SH-SY5Y (cell line): ENCODE results near the gene ADAMTSL3.

Experiments used
- GATA2 ChIP-seq: IDR thresholded peaks from 2 replicates; pipeline ENCODE4 v1.6.1; 2011; ENCODE audit warnings: mild to moderate bottlenecking, low read depth, low read length
- GATA3 ChIP-seq: IDR thresholded peaks from 2 replicates; pipeline ENCODE4 v1.6.1; 2011; ENCODE audit warnings: low read depth, mild to moderate bottlenecking, low read length, moderate library complexity

Gene ADAMTSL3

DNA sequence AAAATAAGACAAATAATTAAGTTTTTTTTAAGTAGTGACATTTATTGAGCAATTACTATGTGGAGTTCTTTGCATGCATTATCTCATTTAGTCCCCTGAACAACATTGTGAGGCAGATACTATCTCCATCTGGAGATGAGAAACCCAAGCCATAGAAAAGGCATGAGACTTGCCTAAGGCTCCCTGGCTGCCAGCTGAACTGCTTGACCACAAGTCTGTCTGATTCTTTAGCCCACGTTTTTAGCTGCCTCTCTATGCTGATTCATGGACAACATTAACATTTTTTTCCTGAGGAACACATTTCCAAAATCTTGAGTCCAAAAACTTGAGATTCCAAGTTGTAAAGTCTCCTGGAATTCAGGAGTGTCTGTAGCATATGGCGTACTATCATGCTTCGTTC, 318.1 kb downstream of the ADAMTSL3 start:
- TF ChIP-seq GATA3 (no peak), GATA2 (no peak)

- TF ChIP-seq GATA3 (no peak), GATA2 (no peak)
Measured at GRCh38 chr15:83973816-83974215, 319.9 kb downstream of the ADAMTSL3 start.

- TF ChIP-seq GATA3 (no peak), GATA2 (no peak)
Measured at GRCh38 chr15:83977992-83978391, 324.1 kb downstream of the ADAMTSL3 start.

- TF ChIP-seq GATA2 (no peak), GATA3 (no peak)
Measured at GRCh38 chr15:83978588-83978987, 324.7 kb downstream of the ADAMTSL3 start.

DNA sequence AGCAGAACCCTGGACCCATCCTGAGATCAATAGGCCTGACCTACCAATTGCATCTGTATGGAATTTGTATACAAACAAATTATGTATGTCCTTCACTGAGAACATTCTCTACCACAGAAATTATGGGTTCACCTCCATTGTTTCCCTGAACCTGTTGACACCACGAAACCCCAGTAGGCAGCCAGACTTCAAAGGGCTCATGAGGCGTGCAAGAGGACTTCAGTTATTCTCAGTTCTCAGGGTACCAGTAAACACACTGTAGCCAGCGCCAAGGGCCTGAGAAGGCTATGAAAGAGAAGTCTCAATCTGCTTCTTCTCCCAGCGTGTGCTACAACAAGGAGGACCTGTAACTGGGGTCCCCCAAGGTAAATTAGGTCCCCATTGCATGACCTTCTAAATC, 326.7 kb downstream of the ADAMTSL3 start:
- TF ChIP-seq GATA2 (no peak), GATA3 (no peak)

DNA sequence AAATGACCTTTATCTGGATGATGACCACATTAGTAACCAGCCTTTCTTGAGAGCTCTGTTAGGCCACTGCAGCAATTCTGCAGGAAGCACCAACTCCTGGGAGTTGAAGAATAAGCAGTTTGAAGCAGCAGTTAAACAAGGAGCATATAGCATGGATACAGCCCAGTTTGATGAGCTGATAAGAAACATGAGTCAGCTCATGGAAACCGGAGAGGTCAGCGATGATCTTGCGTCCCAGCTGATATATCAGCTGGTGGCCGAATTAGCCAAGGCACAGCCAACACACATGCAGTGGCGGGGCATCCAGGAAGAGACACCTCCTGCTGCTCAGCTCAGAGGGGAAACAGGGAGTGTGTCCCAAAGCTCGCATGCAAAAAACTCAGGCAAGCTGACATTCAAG, 328.8 kb downstream of the ADAMTSL3 start:
- TF ChIP-seq GATA2: no peak
- no peak for TF ChIP-seq GATA3

GRCh38 chr15:83983634-83984458, 329.9 kb downstream of the ADAMTSL3 start:
- TF ChIP-seq GATA3 (no peak), GATA2 (no peak)

DNA sequence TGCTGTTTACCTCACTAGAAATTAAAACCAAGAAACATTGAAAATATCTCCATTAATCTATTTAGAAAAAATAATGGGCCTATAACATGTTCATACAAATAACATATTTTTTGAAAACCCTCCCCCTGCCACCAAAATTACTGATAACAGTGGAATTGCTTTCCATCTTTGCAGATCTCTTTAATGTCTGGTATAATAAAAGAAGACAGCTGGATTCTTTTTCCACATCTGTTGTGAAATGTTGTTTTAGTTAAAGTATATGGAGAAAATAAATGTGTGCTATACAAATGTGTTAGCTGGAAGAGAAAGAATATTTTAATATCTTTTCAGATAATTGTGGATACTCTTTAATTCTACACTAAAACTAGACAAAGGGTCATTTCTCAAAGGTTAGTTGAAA, 330.7 kb downstream of the ADAMTSL3 start:
- TF ChIP-seq GATA2 (no peak), GATA3 (no peak)

DNA sequence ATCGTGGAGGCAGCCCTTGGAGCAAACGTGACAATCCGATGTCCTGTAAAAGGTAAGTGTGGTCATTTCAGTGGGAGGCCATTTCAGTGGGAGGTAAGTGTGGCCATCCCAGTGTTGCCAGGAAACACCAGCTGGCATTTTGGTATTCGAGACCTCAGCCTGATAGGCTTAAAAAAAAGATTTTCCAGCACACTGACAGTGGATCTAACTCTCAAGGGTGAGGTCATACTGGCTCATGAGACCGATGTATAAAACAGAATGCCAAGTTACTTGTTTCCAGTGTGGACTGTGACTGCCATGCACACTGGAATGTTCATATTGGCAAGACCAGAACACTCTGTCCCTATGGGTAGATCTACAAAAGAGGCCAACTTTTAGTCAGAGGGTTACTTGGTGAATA, 337.2 kb downstream of the ADAMTSL3 start:
- no peak for TF ChIP-seq GATA2
- TF ChIP-seq GATA3: no peak

DNA sequence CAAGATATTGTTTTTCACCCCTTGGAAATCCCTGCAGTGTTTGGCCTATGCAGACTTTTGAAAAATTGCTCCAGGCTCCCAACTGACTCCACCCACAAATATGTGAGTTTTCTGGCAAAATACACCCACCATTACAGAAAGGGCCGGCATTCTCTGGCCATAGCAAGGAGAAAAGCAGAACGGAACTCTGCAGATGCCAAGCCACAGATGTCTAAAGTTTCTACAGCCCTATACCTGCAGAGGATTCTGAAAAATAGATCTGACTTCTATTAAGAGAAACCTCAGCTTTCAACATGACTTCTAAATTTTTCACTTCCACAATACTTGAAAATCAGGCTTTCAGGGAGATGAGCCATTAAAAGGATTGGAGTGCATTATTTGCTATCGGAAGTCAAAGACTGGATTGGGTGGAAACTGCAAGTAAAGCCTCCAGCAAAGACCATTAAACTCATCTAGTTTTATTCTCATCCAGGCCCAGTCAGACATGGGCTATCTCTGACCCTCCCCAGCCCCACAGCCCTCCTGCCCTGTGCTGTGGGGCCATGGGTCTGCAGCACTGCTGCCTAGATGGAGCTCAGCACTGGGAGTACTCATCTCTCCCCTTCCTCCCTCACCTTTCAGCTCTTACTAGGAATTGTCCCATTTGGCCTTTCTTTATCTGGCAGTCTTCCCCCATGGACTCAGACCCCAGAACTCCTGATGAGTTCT, 338.6 kb downstream of the ADAMTSL3 start:
- TF ChIP-seq GATA2: no peak
- TF ChIP-seq GATA3: no peak

- no peak for TF ChIP-seq GATA3
- TF ChIP-seq GATA2: no peak
Measured at GRCh38 chr15:83993591-83993990, 339.7 kb downstream of the ADAMTSL3 start.

DNA sequence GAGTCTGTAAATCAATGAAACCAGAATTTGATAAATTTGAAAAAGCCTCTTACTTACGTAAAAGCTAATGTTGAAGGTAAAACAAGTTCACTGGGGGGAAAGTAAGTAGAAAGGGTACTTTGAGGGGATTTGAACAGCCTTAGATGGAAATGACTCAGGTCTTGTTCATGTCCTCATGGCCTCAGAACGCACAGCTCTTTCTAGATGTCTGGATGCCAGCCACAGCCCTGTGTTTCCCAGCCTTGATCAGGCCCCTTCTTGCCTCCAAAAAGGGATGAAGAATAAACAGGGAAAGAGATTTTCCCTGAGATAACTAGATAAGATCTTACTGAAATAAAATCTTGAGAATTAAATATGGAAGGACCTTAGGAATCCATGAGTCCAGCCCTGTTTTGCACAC, 344.6 kb downstream of the ADAMTSL3 start:
- no peak for TF ChIP-seq GATA2
- no peak for TF ChIP-seq GATA3

GRCh38 chr15:83999396-84000135, 345.6 kb downstream of the ADAMTSL3 start:
- no peak for TF ChIP-seq GATA2
- no peak for TF ChIP-seq GATA3

DNA sequence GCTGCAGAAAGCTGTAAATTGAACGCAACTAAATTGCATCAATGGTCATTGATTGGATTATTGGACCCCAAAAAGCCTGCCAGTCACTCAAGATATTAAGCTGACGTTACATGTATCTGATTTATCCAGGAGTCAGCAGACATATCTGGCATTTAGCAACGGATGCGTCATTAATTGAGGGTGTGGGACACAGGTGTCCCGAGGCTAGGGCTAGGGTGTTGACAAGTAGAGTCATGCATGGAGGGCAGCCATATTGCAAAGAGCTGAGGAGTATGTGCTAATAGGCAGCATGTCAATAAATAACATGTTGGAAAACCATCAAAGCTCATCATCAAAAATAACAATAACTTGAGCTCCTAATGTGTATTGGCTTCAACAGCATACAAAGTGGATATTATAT, 347.1 kb downstream of the ADAMTSL3 start:
- TF ChIP-seq GATA2: no peak
- no peak for TF ChIP-seq GATA3
